ENCODE results near the gene SLC25A26.
"Not testable (repeated sequence)": the region's sequence is repeated elsewhere in the genome, so short reads cannot be mapped to it uniquely, and the experiment has no call there.

SLC25A26 gene

GRCh38 chr3:66421144-66421543 is 200.3 kb downstream of the SLC25A26 start:
- not testable (repeated sequence) for H3K36me3 ChIP-seq (ENCODE audit: insufficient read depth, low read length); H3K9ac ChIP-seq (ENCODE audit: low read depth, low read length); H3K4me1 ChIP-seq (ENCODE audit: insufficient read depth, low read length)
- peaks cover 25% of the 10 kb centered on the region for H3K9me3 ChIP-seq (ENCODE audit: control insufficient read depth, insufficient read depth, low read length)

- H3K9ac ChIP-seq (ENCODE audit: low read depth, low read length); H3K4me1 ChIP-seq (ENCODE audit: insufficient read depth, low read length); H3K36me3 ChIP-seq (ENCODE audit: insufficient read depth, low read length): not testable (repeated sequence)
- peaks cover 25% of the 10 kb centered on the region for H3K9me3 ChIP-seq (ENCODE audit: control insufficient read depth, insufficient read depth, low read length)
Measured at GRCh38 chr3:66421893-66422292, 201.1 kb downstream of the SLC25A26 start.

- H3K9ac ChIP-seq (ENCODE audit: low read depth, low read length): no peak overlapping the region
- H3K9me3 ChIP-seq (ENCODE audit: control insufficient read depth, insufficient read depth, low read length): peaks cover 25% of the 10 kb centered on the region
- H3K36me3 ChIP-seq (ENCODE audit: insufficient read depth, low read length): peaks cover 5% of the 10 kb centered on the region; the same call in 1 of the 2 replicates
Measured at GRCh38 chr3:66423791-66424190, 203.0 kb downstream of the SLC25A26 start.

GRCh38 chr3:66425032-66425431 is 204.2 kb downstream of the SLC25A26 start:
- Histone ChIP-seq H3K9me3 (ENCODE audit: control insufficient read depth, insufficient read depth, low read length) (peaks cover 18% of the 10 kb centered on the region), H3K36me3 (ENCODE audit: insufficient read depth, low read length) (peaks cover 4% of the 10 kb centered on the region; the same call in 1 of the 2 replicates), H3K9ac (ENCODE audit: low read depth, low read length) (no peak overlapping the region), H3K4me1 (ENCODE audit: insufficient read depth, low read length) (peaks cover 10% of the 10 kb centered on the region; the same call in 1 of the 2 replicates)

More at GRCh38 chr3:66423791-66424190, 203.0 kb downstream of the SLC25A26 start:
- 0 out of 2 replicates have a peak, but pooled peaks cover 7% of the 10 kb centered on the region for H3K4me1 ChIP-seq (ENCODE audit: insufficient read depth, low read length)

GRCh38 chr3:66425576-66426114 is 204.8 kb downstream of the SLC25A26 start:
- H3K9ac ChIP-seq (ENCODE audit: low read depth, low read length): no peak overlapping the region
- H3K4me1 ChIP-seq (ENCODE audit: insufficient read depth, low read length): peaks cover 15% of the 10 kb centered on the region; the same call in 1 of the 2 replicates
- no peaks in the 10 kb centered on the region for H3K36me3 ChIP-seq (ENCODE audit: insufficient read depth, low read length)
- peaks cover 12% of the 10 kb centered on the region for H3K9me3 ChIP-seq (ENCODE audit: control insufficient read depth, insufficient read depth, low read length)

- Histone ChIP-seq H3K9me3 (ENCODE audit: control insufficient read depth, insufficient read depth, low read length) (peaks cover 11% of the 10 kb centered on the region), H3K9ac (ENCODE audit: low read depth, low read length) (no peak overlapping the region), H3K4me1 (ENCODE audit: insufficient read depth, low read length) (peaks cover 19% of the 10 kb centered on the region; the same call in 1 of the 2 replicates), H3K36me3 (ENCODE audit: insufficient read depth, low read length) (no peaks in the 10 kb centered on the region)
Measured at GRCh38 chr3:66426135-66426534, 205.3 kb downstream of the SLC25A26 start.

- H3K9ac ChIP-seq (ENCODE audit: low read depth, low read length): no peak overlapping the region
- peaks cover 3% of the 10 kb centered on the region for H3K9me3 ChIP-seq (ENCODE audit: control insufficient read depth, insufficient read depth, low read length)
- H3K4me1 ChIP-seq (ENCODE audit: insufficient read depth, low read length): peaks cover 19% of the 10 kb centered on the region; the same call in 1 of the 2 replicates
- H3K36me3 ChIP-seq (ENCODE audit: insufficient read depth, low read length): no peaks in the 10 kb centered on the region
Measured at GRCh38 chr3:66427352-66427751, 206.6 kb downstream of the SLC25A26 start.

- Histone ChIP-seq H3K36me3 (ENCODE audit: insufficient read depth, low read length) (no peaks in the 10 kb centered on the region), H3K4me1 (ENCODE audit: insufficient read depth, low read length) (peaks cover 19% of the 10 kb centered on the region; the same call in 1 of the 2 replicates), H3K9me3 (ENCODE audit: control insufficient read depth, insufficient read depth, low read length) (no peaks in the 10 kb centered on the region; the same call in none of the 2 replicates)
Measured at GRCh38 chr3:66427951-66428474, 207.2 kb downstream of the SLC25A26 start.

More at GRCh38 chr3:66427951-66428474, 207.2 kb downstream of the SLC25A26 start:
- no peak overlapping the region for H3K9ac ChIP-seq (ENCODE audit: low read depth, low read length)
